Measurements from ENCODE around the gene BTBD2.

- TF ChIP-seq EZH2 (IDR thresholded peaks at IDR 0.05; ENCODE audit: borderline replicate concordance, insufficient read depth, low read length, poor library complexity, severe bottlenecking) (no peak), EP300 (conservative IDR thresholded peaks at IDR 0.05; ENCODE audit: poor library complexity, severe bottlenecking) (no peak), RAD21 (conservative IDR thresholded peaks at IDR 0.05) (no peak)
- TF ChIP-seq, protein P1, sequence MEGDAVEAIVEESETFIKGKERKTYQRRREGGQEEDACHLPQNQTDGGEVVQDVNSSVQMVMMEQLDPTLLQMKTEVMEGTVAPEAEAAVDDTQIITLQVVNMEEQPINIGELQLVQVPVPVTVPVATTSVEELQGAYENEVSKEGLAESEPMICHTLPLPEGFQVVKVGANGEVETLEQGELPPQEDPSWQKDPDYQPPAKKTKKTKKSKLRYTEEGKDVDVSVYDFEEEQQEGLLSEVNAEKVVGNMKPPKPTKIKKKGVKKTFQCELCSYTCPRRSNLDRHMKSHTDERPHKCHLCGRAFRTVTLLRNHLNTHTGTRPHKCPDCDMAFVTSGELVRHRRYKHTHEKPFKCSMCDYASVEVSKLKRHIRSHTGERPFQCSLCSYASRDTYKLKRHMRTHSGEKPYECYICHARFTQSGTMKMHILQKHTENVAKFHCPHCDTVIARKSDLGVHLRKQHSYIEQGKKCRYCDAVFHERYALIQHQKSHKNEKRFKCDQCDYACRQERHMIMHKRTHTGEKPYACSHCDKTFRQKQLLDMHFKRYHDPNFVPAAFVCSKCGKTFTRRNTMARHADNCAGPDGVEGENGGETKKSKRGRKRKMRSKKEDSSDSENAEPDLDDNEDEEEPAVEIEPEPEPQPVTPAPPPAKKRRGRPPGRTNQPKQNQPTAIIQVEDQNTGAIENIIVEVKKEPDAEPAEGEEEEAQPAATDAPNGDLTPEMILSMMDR (IDR thresholded peaks at IDR 0.05; ENCODE audit: poor library complexity, severe bottlenecking): no peak
These were observed 32.1 kb upstream of the BTBD2 start for GRCh38 chr19:2047449-2048103.

Measured in neural cell (in vitro differentiated cells).